SH-SY5Y (cell line): ENCODE results near the gene IL4.

Source experiments
- GATA2 ChIP-seq: IDR thresholded peaks from 2 replicates; pipeline ENCODE4 v1.6.1; 2011; ENCODE audit warnings: mild to moderate bottlenecking, low read depth, low read length
- GATA3 ChIP-seq: IDR thresholded peaks from 2 replicates; pipeline ENCODE4 v1.6.1; 2011; ENCODE audit warnings: low read depth, mild to moderate bottlenecking, low read length, moderate library complexity

DNA sequence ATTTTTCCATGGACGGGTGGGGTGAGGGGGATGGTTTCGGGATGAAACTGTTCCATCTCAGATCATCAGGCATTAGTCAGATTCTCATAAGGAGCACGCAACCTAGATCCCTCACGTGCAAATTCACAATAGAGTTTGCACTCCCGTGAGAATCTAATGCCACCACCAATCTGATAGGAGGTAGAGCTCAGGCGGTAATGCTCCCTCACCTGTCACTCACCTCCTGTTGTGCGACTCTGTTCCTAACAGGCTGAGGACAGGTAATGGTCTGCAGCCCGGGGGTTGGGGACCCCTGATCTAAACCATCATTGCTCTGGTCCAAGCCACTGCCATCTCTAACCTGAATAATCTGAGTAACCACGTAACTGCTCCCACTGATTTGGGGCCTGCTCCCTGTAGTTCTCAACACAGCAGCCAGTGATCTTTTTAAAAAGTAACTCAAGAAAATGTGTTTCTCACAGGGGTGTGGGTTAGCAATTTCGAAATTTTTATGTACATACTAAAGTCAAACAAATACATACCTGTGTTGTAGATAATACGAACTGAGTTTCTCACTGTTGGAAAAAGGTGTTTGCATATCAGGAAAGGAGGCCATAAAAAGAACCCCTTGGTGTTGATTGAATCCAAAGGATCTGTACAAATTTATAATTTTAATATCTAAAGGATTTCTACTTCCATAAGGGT is 27.1 kb upstream of the IL4 start:
- TF ChIP-seq GATA2 (no peak), GATA3 (no peak)
